Hematopoietic multipotent progenitor cell treated with erythropoietin and hydrocortisone succinate and interleukin-3 and kit ligand, for 6 days (in vitro differentiated cells): ENCODE measurements around the gene KIF5A.
"Not testable (repeated sequence)": the region's sequence is repeated elsewhere in the genome, so short reads cannot be mapped to it uniquely, and the experiment has no call there.

Experiments
- DNase-seq: peaks from one replicate; pipeline ENCODE4 v3.0.0-alpha.2; 2015

Gene KIF5A

GRCh38 chr12:57609781-57610553 lies 60.1 kb downstream of the KIF5A start:
- DNase-seq, result no peak

DNA sequence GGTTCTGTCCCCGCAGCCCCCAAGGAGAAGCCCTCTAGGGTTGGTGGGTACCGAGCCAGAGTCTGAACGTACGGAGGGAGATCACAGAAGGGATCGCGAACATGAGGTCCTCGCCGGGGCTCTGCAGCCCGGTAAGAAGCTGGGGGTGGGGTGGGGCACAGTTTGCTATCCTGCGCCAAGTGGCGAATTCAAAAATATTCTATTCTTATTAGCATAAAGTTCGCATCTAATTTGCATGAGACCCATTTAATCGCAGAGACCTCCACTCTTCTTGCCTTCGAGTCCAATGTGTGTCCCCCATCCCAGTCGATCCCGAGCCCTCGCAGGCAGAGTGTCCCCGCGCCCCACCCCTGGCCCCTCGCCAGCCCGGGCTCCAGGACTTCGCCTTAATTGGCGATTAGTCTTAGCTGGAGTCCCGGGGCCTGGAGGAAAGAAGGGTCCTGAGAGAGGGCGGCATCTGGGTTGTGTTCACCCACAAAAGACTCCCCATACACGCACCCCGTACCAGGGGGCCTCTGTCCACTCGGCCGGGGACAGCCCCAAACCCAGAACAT lies 60.8 kb downstream of the KIF5A start:
- DNase-seq, result peak; percentile 40

DNA sequence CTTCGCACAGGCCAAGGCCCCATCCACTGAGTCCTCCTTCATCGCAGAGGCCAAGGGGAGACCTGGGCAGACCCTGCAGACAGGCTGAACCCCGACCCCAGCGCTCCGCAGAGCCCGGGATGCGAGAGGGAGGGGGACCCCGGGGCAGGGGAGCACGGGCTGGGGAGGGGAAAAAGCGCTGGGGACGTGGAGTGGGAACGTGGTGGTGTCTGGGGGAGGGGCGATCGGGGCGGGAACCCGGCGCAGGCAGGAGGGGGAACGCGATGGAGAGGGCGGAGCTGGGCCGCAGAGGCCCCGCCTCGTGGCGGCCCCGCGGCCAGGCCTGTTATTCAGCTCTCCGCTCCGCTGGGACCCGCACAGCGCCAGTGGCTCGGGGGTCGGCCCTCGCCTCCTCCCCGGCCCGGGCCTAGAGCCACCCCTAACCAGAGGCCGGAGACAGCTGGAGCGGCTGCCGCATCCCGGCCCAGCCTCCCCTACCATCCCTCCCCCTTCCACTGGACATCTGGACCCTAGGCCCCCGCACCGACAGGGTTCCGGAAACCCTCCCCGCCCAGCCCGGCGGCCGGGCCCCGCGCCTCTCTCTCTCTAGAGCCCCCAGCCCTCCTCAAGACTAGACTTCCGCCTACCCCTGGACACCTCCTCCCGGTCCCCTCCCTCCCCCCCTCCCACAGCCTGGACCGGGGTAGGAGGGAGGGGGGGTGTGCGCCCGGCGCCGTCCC lies 61.4 kb downstream of the KIF5A start, which contains the start of gene ARHGEF25:
Gene ARHGEF25 (plus strand): TSS at position 328 of the 719 bp plus-strand sequence. CDS start 460 bp downstream, outside the sequence.
- DNase-seq, result peak; percentile 35

GRCh38 chr12:57611827-57612710 lies 62.2 kb downstream of the KIF5A start:
- DNase-seq, result no peak

GRCh38 chr12:57612711-57613426 lies 63.0 kb downstream of the KIF5A start:
- no peak for DNase-seq

DNA sequence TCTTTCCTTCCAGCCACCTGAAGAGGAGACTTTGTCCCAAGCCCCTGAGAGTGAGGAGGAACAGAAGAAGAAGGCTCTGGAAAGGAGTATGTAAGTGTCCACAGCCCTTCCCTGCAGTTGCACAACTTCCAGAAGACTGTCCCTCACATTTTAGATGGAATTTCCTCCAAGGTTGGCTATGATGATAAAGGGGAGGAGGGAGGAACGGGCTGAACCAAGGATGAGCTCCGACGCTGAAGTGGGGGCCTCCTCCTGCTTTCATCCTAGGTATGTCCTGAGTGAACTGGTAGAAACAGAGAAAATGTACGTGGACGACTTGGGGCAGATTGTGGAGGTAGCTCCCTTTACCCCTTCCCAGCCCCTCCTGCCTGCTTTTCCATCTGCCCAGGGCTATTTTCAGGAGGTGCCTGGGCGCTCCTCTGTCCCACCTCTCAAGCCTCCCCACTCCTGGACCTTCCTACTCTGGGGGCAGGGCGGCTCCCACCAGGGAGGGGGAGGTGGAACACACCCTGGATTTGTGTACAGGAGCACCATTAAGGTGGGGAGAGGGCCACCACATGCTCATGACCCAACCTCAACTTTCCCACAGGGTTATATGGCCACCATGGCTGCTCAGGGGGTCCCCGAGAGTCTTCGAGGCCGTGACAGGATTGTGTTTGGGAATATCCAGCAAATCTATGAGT lies 63.7 kb downstream of the KIF5A start:
- DNase-seq, result no peak

DNA sequence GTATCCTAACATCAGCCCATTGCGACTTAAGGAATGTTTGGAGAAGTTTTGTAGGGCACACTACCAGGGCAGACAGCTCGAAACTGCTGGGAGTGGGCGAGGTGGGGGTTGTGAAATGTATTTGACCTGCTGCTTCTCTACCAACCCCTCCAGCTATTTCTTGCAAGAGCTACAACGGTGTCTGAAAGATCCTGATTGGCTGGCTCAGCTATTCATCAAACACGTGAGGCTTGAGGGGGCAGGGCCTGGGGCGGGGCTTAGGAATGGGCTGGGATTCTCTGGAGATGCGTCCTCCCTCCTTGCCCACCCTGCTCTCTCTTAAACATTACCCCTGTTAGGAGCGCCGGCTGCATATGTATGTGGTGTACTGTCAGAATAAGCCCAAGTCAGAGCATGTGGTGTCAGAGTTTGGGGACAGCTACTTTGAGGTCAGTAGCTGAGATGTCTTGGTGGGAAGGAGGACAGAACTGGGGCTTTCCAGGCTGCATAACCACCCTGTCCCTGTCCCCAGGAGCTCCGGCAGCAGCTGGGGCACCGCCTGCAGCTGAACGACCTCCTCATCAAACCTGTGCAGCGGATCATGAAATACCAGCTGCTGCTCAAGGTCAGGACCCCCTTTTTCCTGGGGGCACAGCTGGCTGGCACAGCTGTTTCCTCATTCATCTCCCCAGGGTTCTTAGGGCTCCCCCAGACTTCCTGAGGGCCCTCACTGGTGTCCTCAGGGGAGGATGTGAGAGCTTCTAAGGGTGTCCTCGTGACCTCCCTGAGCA lies 64.5 kb downstream of the KIF5A start:
- peak; percentile 51 for DNase-seq

DNA sequence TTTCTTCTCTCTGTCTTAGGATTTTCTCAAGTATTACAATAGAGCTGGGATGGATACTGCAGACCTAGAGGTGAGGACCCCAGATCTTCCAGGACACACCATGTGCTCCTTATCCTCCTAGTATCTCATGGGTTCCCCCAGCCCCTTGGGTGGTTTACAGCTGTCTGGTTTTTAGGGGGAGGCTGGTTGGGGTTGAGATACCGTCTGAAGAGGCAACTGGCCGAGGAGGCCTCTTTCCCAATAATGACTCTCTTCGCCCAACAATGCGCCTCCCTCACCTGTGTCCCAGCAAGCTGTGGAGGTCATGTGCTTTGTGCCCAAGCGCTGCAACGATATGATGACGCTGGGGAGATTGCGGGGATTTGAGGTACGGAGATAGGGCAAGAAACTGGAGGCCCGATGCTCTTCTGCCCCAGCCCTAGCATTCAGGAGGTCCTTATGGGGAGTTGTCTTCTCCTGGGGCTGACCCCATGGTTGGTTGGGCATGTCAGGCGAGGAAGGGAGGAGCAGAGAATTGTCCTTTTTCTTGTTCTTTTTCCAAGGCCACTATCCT lies 65.2 kb downstream of the KIF5A start:
- DNase-seq, result no peak

DNA sequence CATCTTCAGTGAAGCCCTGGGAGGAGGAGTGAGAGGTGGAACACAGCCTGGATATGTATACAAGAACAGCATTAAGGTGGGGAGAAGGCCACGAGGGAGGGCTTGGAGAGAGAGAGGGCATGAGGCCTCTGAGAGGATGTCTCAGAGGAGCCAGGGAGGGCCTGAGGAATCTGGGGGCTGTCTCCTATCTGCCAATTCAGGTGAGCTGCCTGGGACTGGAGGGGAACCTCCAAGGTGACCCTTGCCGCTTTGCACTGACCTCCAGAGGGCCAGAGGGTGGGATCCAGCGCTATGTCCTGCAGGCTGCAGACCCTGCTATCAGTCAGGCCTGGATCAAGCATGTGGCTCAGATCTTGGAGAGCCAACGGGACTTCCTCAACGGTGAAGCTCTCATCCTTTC lies 65.8 kb downstream of the KIF5A start:
- DNase-seq, result no peak

- no peak for DNase-seq
These were observed 66.7 kb downstream of the KIF5A start for GRCh38 chr12:57616383-57617101.

DNA sequence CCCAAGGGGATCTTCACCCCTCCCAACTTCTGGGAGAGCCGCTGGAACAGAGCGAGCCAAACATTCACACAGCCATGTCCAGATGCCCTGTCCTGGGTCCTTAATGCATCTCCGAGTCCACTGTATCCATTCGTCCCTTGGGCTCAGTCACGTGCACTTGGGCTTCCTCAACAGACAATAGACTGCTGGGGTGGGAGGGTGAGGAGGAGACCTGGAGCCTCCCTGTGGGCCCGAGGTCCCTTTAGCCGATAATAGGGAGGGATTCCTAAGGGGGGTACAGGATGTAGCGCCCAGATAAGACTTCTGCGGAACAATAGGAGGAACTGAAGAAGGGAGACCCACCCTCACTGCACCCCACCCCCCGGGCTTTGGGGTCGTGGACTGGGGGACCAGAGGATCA lies 68.1 kb downstream of the KIF5A start:
- no peak for DNase-seq

- not testable (repeated sequence) for DNase-seq
These were observed 68.6 kb downstream of the KIF5A start for GRCh38 chr12:57618431-57618830.

DNA sequence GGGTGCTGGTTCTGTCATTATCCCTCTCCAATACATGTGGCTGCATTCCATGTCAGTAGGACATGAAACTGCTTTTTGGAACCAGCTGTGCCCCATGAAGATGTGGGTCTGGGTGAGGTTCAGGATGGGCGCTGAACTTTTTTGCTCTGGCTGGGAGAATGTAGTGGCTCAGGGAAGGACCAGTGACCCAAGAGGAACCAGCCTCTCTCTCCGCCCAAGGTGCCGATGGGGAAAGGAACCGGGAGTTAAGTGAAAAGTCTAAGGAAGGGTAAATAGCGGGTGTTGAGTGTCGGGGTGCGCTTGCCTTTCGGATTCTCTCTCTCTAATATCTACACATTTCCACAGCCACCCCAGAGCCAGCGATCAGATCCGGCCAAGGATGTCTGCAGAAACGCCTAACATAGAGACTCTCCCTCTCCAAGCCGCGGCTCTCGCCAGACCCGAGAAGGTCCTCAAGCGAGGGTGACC lies 69.2 kb downstream of the KIF5A start:
- DNase-seq, result no peak

GRCh38 chr12:57619434-57620244 lies 69.8 kb downstream of the KIF5A start:
- peak; percentile 42 for DNase-seq

DNA sequence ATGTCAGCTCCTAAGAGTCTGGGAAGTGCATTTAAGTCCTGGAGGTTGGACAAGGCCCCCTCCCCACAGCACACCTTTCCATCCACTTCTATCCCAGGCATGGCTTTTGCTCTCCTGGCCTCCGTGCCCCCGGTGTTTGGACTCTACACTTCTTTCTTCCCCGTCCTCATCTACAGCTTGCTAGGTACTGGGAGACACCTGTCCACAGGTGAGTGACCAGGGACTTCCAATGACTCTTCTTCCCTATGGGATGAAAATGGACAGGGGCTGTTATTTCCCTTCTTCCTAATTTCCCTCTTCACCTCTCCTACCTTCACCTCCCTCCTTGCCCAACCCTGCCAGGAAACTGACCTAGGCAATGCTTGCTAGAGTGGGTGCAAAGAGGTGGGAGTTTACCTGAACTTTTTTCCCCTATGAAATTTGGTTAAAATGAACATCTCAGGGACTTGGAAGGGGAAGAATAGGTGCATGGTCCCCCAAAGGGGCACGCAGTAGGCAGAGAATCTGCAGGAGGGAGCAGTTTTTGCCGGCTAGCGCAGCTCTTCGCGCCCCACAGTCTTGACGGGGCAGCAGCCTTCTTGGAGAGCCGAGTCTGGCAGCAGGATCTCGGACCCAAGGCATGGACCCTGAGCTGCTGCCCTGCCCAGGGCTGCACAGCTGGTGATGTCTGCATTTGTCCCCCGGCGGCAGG lies 70.5 kb downstream of the KIF5A start:
- no peak for DNase-seq

- DNase-seq, result no peak
These were observed 71.2 kb downstream of the KIF5A start for GRCh38 chr12:57620936-57621496.

DNA sequence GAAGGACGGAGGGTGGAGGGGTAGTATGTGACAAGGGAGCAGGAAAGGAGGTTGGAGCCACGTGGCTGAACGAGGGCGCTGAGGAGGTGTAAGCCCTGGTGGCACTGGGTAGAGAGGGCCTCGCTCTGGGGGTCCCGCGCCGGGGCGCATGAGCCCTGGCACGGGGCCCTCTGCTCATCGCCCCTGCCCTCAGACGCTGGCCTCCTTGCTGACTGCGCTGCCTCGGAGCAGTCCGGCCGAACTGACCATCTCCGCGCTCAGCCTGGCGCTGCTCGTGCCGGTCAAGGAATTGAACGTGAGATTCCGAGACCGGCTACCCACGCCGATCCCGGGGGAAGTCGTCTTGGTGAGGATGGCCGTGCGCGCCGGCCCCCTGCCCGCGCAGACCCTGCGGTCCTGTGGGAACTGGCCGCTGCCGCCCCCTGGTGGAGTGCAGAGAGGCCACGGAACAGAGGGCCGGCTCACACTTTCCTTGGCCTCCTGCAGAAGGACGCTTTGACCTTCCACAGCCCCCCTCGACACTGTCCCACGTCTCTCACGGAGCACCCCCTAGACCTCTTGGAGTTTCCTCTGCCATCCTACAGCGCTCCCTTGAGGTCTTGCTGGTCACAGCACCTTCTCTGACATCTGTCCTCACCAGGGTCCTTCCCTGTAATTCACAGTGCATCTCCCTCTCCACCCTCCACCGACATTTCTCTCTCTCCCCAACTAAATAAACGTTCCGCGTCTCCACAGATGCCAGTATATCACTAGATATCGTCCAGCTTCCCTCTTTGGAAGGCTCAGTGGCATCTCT lies 71.9 kb downstream of the KIF5A start:
- peak; percentile 68 for DNase-seq
